B cell (primary cell): ENCODE results near the gene GLI3.

ENCODE experiments used
- CTCF ChIP-seq: fragments of 200-600 bp; IDR thresholded peaks from one replicate; pipeline ENCODE4 v1.8.0; 2022; ENCODE audit warnings: antibody characterized with exemption, mild to moderate bottlenecking
- EZH2 ChIP-seq: IDR thresholded peaks from 2 replicates; pipeline ENCODE4 v1.6.1; 2012; ENCODE audit warnings: borderline replicate concordance, low read depth, mild to moderate bottlenecking, moderate library complexity, low read length; ENCODE audit not compliant: insufficient read depth, poor library complexity, severe bottlenecking

- no peak for TF ChIP-seq CTCF
- no peak for TF ChIP-seq EZH2
Measured at GRCh38 chr7:42033480-42033879, 203.5 kb downstream of the GLI3 start.
